ENCODE measurements around the gene GKN2. TPM values are rescaled to one million over a fixed set of nuclear protein-coding genes. Genes with fewer than 3 reads are reported as not detected.
A peak's percentile ranks its signal among the peaks of the same experiment; 100 is the strongest.

Gene GKN2
- total and polyA plus RNA-seq, 9 of the 15 experiments (the other 6 are each of a cell fraction or from before 2014, with no cell fraction given): not detected

- H3K27ac ChIP-seq (ENCODE audit: extremely low read depth, low read depth, low read length): no peak overlapping the region
These were observed 18.0 kb upstream of the GKN2 start for GRCh38 chr2:68970566-68971265.

GRCh38 chr2:68969736-68970490, 17.2 kb upstream of the GKN2 start:
- Histone ChIP-seq H3K79me2 (ENCODE audit: control insufficient read depth, insufficient read depth, low read length) (no peaks in the 10 kb centered on the region), H3K4me1 (replicated peaks in 1 of 2; ENCODE audit: control insufficient read depth in 2 of 2, insufficient read depth in 2 of 2, low read length in 2 of 2) (no peaks in the 10 kb centered on the region), H3K9ac (ENCODE audit: insufficient read depth in 1 of 2, low read depth in 2 of 2, low read length in 2 of 2) (no peak overlapping the region), H2AFZ (ENCODE audit: low read depth, low read length) (no peak overlapping the region), H3K27ac (ENCODE audit: extremely low read depth, low read depth, low read length) (no peak overlapping the region), H3K4me2 (ENCODE audit: insufficient read depth, low read length) (no peak overlapping the region), H3K9me1 (ENCODE audit: control insufficient read depth, insufficient read depth, low read length) (no peaks in the 10 kb centered on the region), H3K36me3 (ENCODE audit: control insufficient read depth, insufficient read depth, low read length) (no peaks in the 10 kb centered on the region), H4K20me1 (replicated peaks; ENCODE audit: control insufficient read depth, insufficient read depth, low read length) (no peaks in the 10 kb centered on the region), H3K4me3 (no peak overlapping the region), H3K27me3 (ENCODE audit: control insufficient read depth in 2 of 2, insufficient read depth in 2 of 2, low read length in 2 of 2) (peaks cover 4 to 9% of the 10 kb centered on the region in 2 experiments; a peak in 3 of 5 replicates), H3K9me3 (replicated peaks; ENCODE audit: control insufficient read depth, insufficient read depth, low read depth, low read length) (no peaks in the 10 kb centered on the region)
- ChIA-PET CTCF (ENCODE audit: low intra/inter-chr PET ratio) (no interaction called here), POLR2A (no interaction called here)
- intact Hi-C loops (cut with micrococcal nuclease): no loop called here
- no TSS peak for BruUV-seq (replicated peaks)
- in situ Hi-C loops (cut with MboI): no loop called here
- DNase-seq (ENCODE audit: extremely low read depth in 1 of 4, low spot score in 3 of 4) (no peak), ATAC-seq (no peak), FAIRE-seq (no peak)
- WGBS (ENCODE audit: insufficient coverage, low coverage, missing lambda C conversion rate): under 1% methylated on average over 8 of the region's 8 CpGs
- TF ChIP-seq ZNF316 (IDR thresholded peaks at IDR 0.05): no peak
- no peak for TF ChIP-seq DNMT1 (IDR thresholded peaks at IDR 0.05)
- TF ChIP-seq UBTF (IDR thresholded peaks at IDR 0.05; ENCODE audit: borderline replicate concordance in 1 of 2, low read depth in 2 of 2, low read length in 2 of 2): no peak
- TF ChIP-seq SPI1 (IDR thresholded peaks at IDR 0.05; ENCODE audit: borderline replicate concordance, low read depth, low read length): no peak
- no peak for TF ChIP-seq ARNT (IDR thresholded peaks at IDR 0.05)
- no peak for TF ChIP-seq U2AF1 (optimal IDR thresholded peaks at IDR 0.05; ENCODE audit: low read depth, low read length)
- TF ChIP-seq RBM22 (IDR thresholded peaks at IDR 0.05; ENCODE audit: low read depth, low read length, poor library complexity, severe bottlenecking): no peak
- no peak for TF ChIP-seq OTX1 (CRISPR knock-in tag; IDR thresholded peaks at IDR 0.05)
- TF ChIP-seq NR0B1 (IDR thresholded peaks at IDR 0.05; ENCODE audit: partially characterized antibody): no peak
- TF ChIP-seq ZNF551 (CRISPR knock-in tag; IDR thresholded peaks at IDR 0.05): no peak

More at GRCh38 chr2:68970566-68971265, 18.0 kb upstream of the GKN2 start:
- H3K27me3 ChIP-seq (ENCODE audit: control insufficient read depth in 2 of 2, insufficient read depth in 2 of 2, low read length in 2 of 2): peaks cover 9% of the 10 kb centered on the region in 2 experiments; a peak in 4 of 5 replicates
- CTCF ChIA-PET (ENCODE audit: low intra/inter-chr PET ratio): no interaction called here
- intact Hi-C loops (cut with micrococcal nuclease): no loop called here
- H3K4me2 ChIP-seq (ENCODE audit: insufficient read depth, low read length): no peak overlapping the region
- no peaks in the 10 kb centered on the region for H3K4me1 ChIP-seq (replicated peaks in 1 of 2; ENCODE audit: control insufficient read depth in 2 of 2, insufficient read depth in 2 of 2, low read length in 2 of 2)
- POLR2A ChIA-PET: no interaction called here
- H4K20me1 ChIP-seq (replicated peaks; ENCODE audit: control insufficient read depth, insufficient read depth, low read length): no peaks in the 10 kb centered on the region
- in situ Hi-C loops (cut with MboI): no loop called here
- WGBS (ENCODE audit: insufficient coverage, low coverage, missing lambda C conversion rate): under 1% methylated on average over 8 of the region's 8 CpGs
- H2AFZ ChIP-seq (ENCODE audit: low read depth, low read length): no peak overlapping the region
- BruUV-seq (replicated peaks): no TSS peak
- FAIRE-seq (no peak), DNase-seq (ENCODE audit: extremely low read depth in 1 of 4, low spot score in 3 of 4) (no peak), ATAC-seq (no peak)
- TF ChIP-seq CEBPG (CRISPR knock-in tag; IDR thresholded peaks at IDR 0.05): no peak
- TF ChIP-seq CEBPG (tag; conservative IDR thresholded peaks at IDR 0.05 in 1 of 2, IDR thresholded peaks at IDR 0.05 in 1 of 2): peak in 1 of 2 experiments; percentile 42; a peak in 2 of 4 replicates
- no peak for TF ChIP-seq ZNF354B (CRISPR knock-in tag; IDR thresholded peaks at IDR 0.05)
- no peak for TF ChIP-seq SREBF2 (CRISPR knock-in tag; IDR thresholded peaks at IDR 0.05)
- no peaks in the 10 kb centered on the region for H3K9me1 ChIP-seq (ENCODE audit: control insufficient read depth, insufficient read depth, low read length)
- H3K4me3 ChIP-seq: no peak overlapping the region
- no peaks in the 10 kb centered on the region for H3K9me3 ChIP-seq (replicated peaks; ENCODE audit: control insufficient read depth, insufficient read depth, low read depth, low read length)
- H3K79me2 ChIP-seq (ENCODE audit: control insufficient read depth, insufficient read depth, low read length): no peaks in the 10 kb centered on the region
- no peaks in the 10 kb centered on the region for H3K36me3 ChIP-seq (ENCODE audit: control insufficient read depth, insufficient read depth, low read length)
- no peak overlapping the region for H3K9ac ChIP-seq (ENCODE audit: insufficient read depth in 1 of 2, low read depth in 2 of 2, low read length in 2 of 2)

Measured in K562 (cell line).